Ovary (tissue), 9 donors: ENCODE results near the gene DNAJC8. TPM values are rescaled to one million over a fixed set of nuclear protein-coding genes. Genes with fewer than 3 reads are reported as not detected.

Experiments
- DNase-seq, 5 donors: peaks; one replicate each; pipeline ENCODE4 v3.0.0-alpha.2; 2019 to 2020
- H3K27ac ChIP-seq, 2 donors: fragments of 200-600 bp; one replicate each; pipeline versions ENCODE4 v1.5.1 to v1.8.0; 2019 to 2022
- H3K27me3 ChIP-seq: fragments of 200-600 bp; one replicate; pipeline ENCODE4 v1.8.0; 2022
- H3K36me3 ChIP-seq: fragments of 200-600 bp; sonication (generic); one replicate; pipeline ENCODE4 v1.5.1; 2019
- H3K4me1 ChIP-seq: one replicate; pipeline ENCODE4 v1.8.1; 2013; ENCODE audit warnings: mild to moderate bottlenecking, moderate library complexity; ENCODE audit not compliant: insufficient read depth
- H3K4me3 ChIP-seq: fragments of 200-600 bp; sonication (generic); one replicate; pipeline ENCODE4 v1.5.1; 2017
- H3K9me3 ChIP-seq, 2 donors: fragments of 200-600 bp in 1 of 2; sonication (generic) in 1 of 2; one replicate each; pipeline versions ENCODE4 v1.5.1 to v1.8.1; 2013 to 2019; ENCODE audit warnings: mild to moderate bottlenecking in 1 of 2, moderate library complexity in 1 of 2
- CTCF ChIP-seq, 3 donors: fragments of 450-650 bp in 2 of 3; fragments of 200-600 bp in 1 of 3; IDR thresholded peaks; one replicate each; pipeline versions ENCODE4 v1.5.1 to v1.8.0; 2016 to 2022; ENCODE audit warnings: antibody characterized with exemption in 3 of 3, mild to moderate bottlenecking in 1 of 3
- EP300 ChIP-seq: sonication (generic); formaldehyde crosslinking; IDR thresholded peaks from one replicate; pipeline ENCODE4 v1.6.1; 2017; ENCODE audit warnings: antibody characterized with exemption
- POLR2A ChIP-seq: fragments of 450-650 bp; IDR thresholded peaks from one replicate; pipeline ENCODE4 v1.6.1; 2017; ENCODE audit warnings: antibody characterized with exemption, mild to moderate bottlenecking, moderate library complexity
- WGBS, 3 donors: extraction: QIAGEN DNeasy Blood & Tissue Kit in 1 of 3; methylation state at CpG; one replicate each; pipeline versions ENCODE4 v1.1.5 to v1.1.7; 2013 to 2017; 5-methylcytosine and 5-hydroxymethylcytosine counted together
- intact Hi-C, 4 donors: fragments of 100-400 bp; cut with DNase I; formaldehyde crosslinking; loops; one replicate each; pipeline versions ENCODE4 v1.11.0 to v1.15.1; 2022 to 2023
- polyA plus RNA-seq, 2 donors: library from polyadenylated mRNA; stranded (reverse); fragments of 200-250 nt in 1 of 2; fragments of 350-450 nt in 1 of 2; fragmentation: Illumina TruSeq in 1 of 2; extraction: RNeasy Lipid Tissue Mini Kit (QIAGEN cat#74804) in 1 of 2; gene quantifications; one replicate each; pipeline ENCODE4 v1.2.3, GENCODE V29; 2013 to 2014
- total RNA-seq, 7 donors: library from RNA; depleted of rRNA in 2 of 7; stranded (reverse); fragments of >200 nt in 2 of 7; fragmentation: NEBNext Ultra II Directional in 3 of 7; extraction: Animal tissue kit (Norgen Biotek cat#: 25700) in 3 of 7; gene quantifications; one replicate each; pipeline versions ENCODE4 v1.1.0 to v1.2.4, GENCODE V29; 2016 to 2023
- donor health status: DM: no; HTN: no; CAD: no; lungs with moderate emphysema.
- donor health status: DM: no; HTN: no; CAD: no.
- donor health status: Bipolar disorder and iron deficiency.
- donor health status: DM: yes; HTN: yes; CAD: no.
- donor health status: DM: no; HTN: no; CAD: no.
- donor health status: DM: yes; HTN: yes; CAD: no.

DNAJC8 gene
- total and polyA plus RNA-seq, 9 donors = 61.2 to 181 (median 77.9) TPM

GRCh38 chr1:28160782-28161266, 72.0 kb downstream of the DNAJC8 start:
- no peak for DNase-seq

GRCh38 chr1:28159680-28160079, 73.1 kb downstream of the DNAJC8 start:
- no peak overlapping the region for H3K4me3 ChIP-seq
- H3K27ac ChIP-seq = no peak overlapping the region
- no peak for TF ChIP-seq EP300
- no peak for TF ChIP-seq POLR2A
- WGBS, 3 donors = 89 to 94% (median 90%) methylated on average over 7 of the region's 7 CpGs
- H3K36me3 ChIP-seq = no peaks in the 10 kb centered on the region
- no peaks in the 10 kb centered on the region for H3K27me3 ChIP-seq
- intact Hi-C loops = no loop called here
- DNase-seq = no peak
- peaks cover 7% of the 10 kb centered on the region for H3K4me1 ChIP-seq
- H3K9me3 ChIP-seq = no peaks in the 10 kb centered on the region

More at GRCh38 chr1:28160782-28161266, 72.0 kb downstream of the DNAJC8 start:
- intact Hi-C loops = no loop called here
- Histone ChIP-seq H3K4me1 (peaks cover 7% of the 10 kb centered on the region), H3K27ac (no peak overlapping the region), H3K9me3 (no peaks in the 10 kb centered on the region), H3K4me3 (no peak overlapping the region), H3K27me3 (no peaks in the 10 kb centered on the region), H3K36me3 (no peaks in the 10 kb centered on the region)
- TF ChIP-seq POLR2A (no peak), CTCF (IDR thresholded peaks at IDR 0.05) (no peak), EP300 (no peak)
- WGBS, 3 donors = 34 to 41% (median 38%) methylated on average over 5 of the region's 5 CpGs

- peaks cover 7% of the 10 kb centered on the region for H3K4me1 ChIP-seq
- WGBS, 3 donors = 92 to 98% (median 93%) methylated on average over 4 of the region's 4 CpGs
- H3K27ac ChIP-seq = no peak overlapping the region
- intact Hi-C loops = no loop called here
- no peaks in the 10 kb centered on the region for H3K9me3 ChIP-seq
- no peak overlapping the region for H3K4me3 ChIP-seq
- DNase-seq = no peak
- no peaks in the 10 kb centered on the region for H3K36me3 ChIP-seq
- TF ChIP-seq EP300 (no peak), CTCF (IDR thresholded peaks at IDR 0.05) (no peak), POLR2A (no peak)
- no peaks in the 10 kb centered on the region for H3K27me3 ChIP-seq
Measured at GRCh38 chr1:28159243-28159642, 73.6 kb downstream of the DNAJC8 start.

GRCh38 chr1:28157894-28158293, 74.9 kb downstream of the DNAJC8 start:
- Histone ChIP-seq H3K4me3 (no peak overlapping the region), H3K9me3 (no peaks in the 10 kb centered on the region), H3K4me1 (peaks cover 2% of the 10 kb centered on the region), H3K27ac (no peak overlapping the region), H3K27me3 (no peaks in the 10 kb centered on the region), H3K36me3 (no peaks in the 10 kb centered on the region)
- intact Hi-C loops = no loop called here
- no peak for TF ChIP-seq POLR2A
- no peak for TF ChIP-seq EP300
- no peak for TF ChIP-seq CTCF (IDR thresholded peaks at IDR 0.05)
- 96 to 98% (median 97%) methylated on average over 8 of the region's 8 CpGs for WGBS, 3 donors
- DNase-seq = no peak

GRCh38 chr1:28156821-28157220, 76.0 kb downstream of the DNAJC8 start:
- 32 to 74% (median 36%) methylated on average over 4 of the region's 4 CpGs for WGBS, 3 donors
- intact Hi-C loops = no loop called here
- DNase-seq = no peak
- H3K36me3 ChIP-seq = no peaks in the 10 kb centered on the region
- H3K27me3 ChIP-seq = no peaks in the 10 kb centered on the region
- H3K9me3 ChIP-seq = no peaks in the 10 kb centered on the region
- TF ChIP-seq CTCF (IDR thresholded peaks at IDR 0.05) = no peak
- no peak for TF ChIP-seq EP300
- TF ChIP-seq POLR2A = no peak
- no peak overlapping the region for H3K27ac ChIP-seq
- peaks cover 2% of the 10 kb centered on the region for H3K4me1 ChIP-seq
- H3K4me3 ChIP-seq = no peak overlapping the region
